GM18873 (cell line): Measurements from ENCODE around the gene GOLT1B.
"Not testable (repeated sequence)": the region's sequence is repeated elsewhere in the genome, so short reads cannot be mapped to it uniquely, and the experiment has no call there.

Experiments
- ATAC-seq: cut with Tn5 transposase; IDR thresholded peaks from one replicate; pipeline ENCODE4 v1.9.1; 2021; ENCODE audit warnings: mild to moderate bottlenecking, moderate library complexity, moderate number of reproducible peaks; ENCODE audit not compliant: unreplicated experiment, low FRiP score

Gene GOLT1B, protein sequence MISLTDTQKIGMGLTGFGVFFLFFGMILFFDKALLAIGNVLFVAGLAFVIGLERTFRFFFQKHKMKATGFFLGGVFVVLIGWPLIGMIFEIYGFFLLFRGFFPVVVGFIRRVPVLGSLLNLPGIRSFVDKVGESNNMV

DNA sequence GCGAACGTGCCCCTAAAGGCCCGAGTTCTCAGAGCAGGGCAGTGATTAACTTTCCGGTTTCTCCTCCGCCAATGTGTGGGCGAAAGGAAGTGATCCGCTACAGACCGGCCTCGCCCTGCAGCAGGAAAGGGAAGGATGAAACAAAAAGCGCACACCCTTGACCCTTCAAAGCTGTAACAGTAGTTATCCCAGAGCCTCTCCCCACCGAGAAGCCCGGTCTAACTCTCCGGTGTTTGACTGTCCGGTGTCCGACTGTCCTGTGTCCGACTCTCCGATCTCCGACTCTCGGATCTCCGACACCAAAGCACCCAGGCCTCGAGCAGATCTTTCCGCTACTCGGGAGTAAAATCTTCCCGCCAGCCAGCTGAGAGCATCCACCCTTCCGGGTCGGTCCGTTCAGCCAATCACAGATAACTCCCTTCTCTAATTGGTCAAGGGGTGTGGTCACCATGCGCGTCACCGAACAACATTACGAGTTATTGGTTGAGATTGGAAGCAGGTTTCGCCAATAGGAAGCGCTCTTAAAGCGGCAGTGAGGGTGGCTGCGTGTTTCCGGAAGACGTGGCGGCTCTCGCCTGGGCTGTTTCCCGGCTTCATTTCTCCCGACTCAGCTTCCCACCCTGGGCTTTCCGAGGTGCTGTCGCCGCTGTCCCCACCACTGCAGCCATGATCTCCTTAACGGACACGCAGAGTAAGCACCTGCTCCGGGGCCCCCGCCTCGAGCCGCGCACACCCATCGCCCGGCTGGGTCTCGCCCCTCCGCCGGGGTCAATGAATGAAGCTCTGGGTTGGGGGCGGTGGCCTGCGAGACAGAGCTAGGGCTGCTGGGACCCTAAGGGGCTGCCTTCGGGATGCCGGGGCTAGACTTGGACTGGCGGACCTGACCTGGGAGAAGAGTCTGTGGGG is at the start of gene GOLT1B, which contains the start of gene RECQL:
GOLT1B (plus strand) TSS at position 532 of the 906 bp plus-strand sequence; CDS start at position 667, 135 bp downstream.
RECQL (minus strand) TSS at position 378 of the 906 bp plus-strand sequence. CDS start 2,065 bp downstream, outside the sequence.
- peak; percentile 100 for ATAC-seq

DNA sequence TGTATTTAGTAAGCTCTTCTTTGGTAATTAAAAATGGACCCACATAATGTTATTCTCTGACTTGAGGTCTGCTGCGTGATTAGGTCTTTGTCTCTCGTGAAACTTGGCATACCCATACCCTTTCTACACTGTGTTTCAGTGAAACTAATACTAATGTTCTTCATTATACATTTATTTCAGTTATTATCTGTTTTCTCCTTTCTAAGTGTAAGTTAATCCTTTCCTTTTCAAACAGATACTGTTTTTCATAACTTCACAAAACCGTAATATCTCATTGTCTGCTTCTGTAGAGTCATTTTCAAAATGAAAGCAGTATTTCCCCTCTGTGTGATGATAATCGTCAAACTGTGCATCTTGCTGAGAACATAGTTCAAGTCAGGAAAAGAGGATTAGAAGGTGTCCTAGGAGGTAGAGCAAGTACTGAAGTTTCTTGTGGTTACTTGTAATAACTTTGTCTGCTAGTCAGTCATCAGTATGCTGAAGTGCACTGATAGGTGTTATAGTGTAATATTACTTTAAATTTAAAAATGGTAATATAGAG is 48.2 kb upstream of the GOLT1B start:
- peak; percentile 84 for ATAC-seq

GRCh38 chr12:21456291-21456780 is 45.3 kb upstream of the GOLT1B start:
- no peak for ATAC-seq

- ATAC-seq: no peak
These were observed 42.1 kb upstream of the GOLT1B start for GRCh38 chr12:21459474-21459873.

DNA sequence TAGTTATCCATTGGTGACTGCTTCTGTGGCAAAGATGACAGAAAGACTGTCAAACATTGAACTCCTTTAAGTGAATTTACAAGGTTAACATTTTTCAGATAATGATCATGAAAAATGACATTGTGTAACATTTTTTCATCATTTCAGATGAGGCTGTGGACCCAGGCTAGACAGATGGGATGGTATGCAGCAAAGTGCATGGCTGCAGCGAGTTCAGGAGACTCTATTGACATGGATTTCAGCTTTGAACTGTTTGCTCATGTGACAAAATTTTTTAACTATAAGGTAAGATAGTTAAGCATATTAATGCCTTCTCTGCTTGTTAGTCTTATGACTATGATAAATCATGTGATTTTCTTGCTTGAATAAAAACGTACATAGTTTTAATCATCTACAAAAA is 34.3 kb upstream of the GOLT1B start:
- not testable (repeated sequence) for ATAC-seq

DNA sequence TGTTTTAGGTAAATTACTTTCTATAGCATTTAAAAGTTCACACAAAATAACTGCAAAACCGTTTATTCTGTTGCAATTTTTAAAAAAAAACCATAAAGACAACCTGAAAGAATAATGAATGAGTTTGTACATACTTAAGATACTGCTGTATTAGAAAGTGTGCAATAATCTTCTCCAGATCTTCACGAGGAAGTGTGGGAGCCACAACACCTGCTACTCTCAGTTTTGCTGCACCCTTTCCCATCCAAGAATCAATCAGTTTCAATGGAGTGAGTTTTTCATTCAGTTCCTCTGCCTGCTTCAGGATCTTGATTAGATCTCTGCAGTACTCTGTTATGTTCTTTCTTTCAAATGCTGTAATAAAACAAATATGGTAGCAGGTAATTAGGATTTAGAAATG is 30.3 kb upstream of the GOLT1B start:
- ATAC-seq: no peak

- no peak for ATAC-seq
These were observed 29.3 kb upstream of the GOLT1B start for GRCh38 chr12:21472197-21472823.

DNA sequence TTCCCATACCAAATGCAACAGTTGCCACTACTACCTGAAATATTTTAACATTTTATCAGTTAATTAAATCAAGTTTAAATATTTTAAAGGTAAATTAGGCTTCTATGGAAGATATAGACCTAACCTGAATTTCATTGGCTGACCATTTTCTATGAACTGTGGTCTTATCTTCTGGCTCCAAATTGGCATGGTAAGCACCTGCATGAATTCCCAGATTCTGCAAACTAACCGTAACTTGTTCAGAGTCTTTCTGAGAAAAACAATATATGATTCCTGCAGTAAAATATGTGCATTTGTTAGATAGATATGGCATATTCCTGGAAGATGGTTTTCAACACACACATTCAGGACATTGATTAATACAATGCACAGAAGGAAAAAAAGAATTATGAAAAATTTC is 26.0 kb upstream of the GOLT1B start:
- ATAC-seq: no peak

GRCh38 chr12:21476949-21477348 is 24.6 kb upstream of the GOLT1B start:
- no peak for ATAC-seq

DNA sequence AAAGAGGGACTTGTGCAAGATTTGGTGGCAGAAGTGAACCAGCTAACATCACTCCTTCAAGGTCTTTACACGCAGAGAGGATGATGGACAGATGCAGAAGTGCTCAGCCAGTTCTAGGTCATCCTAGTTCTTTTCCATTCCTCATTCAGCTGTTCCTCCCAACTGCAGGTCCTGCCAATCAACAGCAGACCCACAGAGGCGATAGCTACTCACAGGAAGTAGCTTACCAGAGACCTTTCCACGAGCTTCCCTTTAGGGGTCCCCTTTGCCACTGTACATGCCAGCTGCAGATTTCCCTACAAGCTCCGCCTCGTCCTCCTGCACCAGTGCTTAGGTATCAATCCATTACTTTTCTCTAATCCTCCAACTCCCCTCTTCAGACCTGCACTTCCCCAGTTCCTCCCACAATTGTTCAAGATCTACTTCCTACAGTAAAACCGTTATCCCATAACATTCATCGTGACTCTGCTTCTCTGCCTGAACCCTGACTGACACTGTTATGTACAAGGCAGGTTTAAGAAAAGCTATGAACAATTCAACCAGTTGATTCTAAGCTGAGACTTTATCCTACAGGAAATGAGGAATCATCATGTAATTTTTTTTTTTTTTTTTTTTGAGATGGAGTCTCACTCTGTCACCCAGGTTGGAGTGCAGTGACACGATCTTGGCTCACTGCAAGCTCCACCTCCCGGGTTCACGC is 22.7 kb upstream of the GOLT1B start:
- ATAC-seq: no peak

DNA sequence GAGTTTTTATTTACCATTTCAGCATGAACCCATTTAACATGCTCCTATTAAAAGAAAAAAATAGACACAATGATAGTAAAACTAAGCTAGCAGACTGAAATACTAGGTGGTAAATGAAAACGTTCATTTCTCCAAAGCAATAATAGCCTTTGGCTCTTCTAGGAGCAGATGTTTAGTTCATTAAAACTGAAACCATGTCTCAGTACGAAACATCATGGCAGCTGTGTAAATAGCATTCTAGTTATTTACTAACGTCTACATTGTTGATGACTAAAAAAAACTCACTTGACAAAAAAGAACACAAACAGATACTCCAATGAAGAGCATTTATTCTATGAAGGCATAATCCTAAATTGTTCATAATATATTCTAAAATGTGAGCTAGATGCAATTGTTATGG is 18.1 kb upstream of the GOLT1B start:
- ATAC-seq: no peak

DNA sequence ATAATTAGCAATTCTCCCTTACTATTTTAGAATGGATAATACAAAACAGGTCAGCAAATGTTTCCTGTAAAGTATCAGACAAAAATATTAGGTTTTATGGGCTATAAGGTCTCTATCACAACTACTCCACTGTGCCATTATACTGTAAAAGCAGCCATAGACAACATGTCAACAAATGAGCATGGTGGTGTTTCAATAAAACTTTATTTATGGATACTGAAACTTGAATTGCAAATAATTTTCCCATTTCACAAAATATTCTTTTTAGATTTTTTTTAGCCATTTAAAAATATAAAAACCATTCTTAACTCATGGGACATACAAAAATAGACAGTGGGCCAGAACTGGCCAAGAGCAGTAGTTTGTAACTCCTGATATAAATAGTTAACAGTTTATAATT is 15.6 kb upstream of the GOLT1B start:
- ATAC-seq: no peak

- no peak for ATAC-seq
These were observed 1.8 kb upstream of the GOLT1B start for GRCh38 chr12:21499765-21500164.

DNA sequence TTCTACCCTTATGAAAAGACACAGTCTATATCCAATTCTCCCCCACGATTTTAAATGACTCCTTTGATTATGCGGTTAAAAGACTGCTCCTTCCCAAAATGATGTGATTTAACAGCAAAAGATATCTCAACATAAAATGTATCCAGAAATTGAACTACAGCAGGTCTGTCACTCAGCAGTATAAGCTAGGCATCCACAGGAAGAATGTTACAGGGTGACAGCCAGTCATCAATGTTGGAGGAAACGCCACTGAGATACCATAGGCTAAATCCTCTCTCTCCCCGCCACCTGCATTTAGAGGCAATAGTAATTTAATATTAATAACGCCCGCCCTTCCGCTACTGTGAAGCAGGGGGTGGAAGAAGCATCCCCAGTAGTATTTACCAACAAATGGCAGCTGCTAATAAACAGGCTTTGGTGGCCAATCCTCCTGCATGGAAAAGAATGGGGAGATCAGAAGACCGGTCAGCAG is 767 bp upstream of the GOLT1B start:
- ATAC-seq: no peak

DNA sequence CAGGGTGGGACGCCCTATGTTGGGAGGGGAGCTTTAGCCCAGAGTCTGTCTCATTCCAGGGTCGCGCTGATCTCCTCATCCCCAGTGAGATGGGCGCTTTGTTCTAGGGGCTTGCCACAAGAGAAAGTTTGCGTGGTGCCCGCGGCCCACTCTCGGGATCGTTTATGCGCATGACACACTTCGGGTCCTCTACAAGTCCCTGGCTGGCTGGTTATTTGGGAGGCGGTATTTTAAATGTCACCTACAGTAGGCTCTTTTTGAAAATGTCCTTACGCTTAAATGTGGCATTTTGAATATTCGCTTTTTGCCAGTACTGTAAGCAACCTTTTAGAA is 541 bp downstream of the GOLT1B start:
- no peak for ATAC-seq

DNA sequence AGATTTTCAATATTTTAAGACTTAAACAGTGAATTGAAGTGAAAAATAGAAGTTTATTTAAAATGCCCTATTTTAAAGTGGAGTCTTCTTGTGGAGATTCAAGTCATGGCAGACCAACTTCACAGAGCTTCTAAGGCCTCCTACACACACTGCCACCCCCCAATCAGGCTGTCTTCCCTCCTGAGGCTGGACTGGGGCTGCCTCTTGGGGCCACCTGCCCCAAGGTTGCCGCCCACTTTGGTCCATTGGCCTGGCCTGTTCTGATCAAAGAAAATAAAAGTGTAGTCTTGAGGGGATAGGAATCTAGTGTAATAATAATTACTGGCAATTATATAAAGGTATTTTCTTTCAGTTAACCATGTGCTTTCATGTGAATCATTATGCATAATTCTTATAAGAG is 1.3 kb downstream of the GOLT1B start:
- no peak for ATAC-seq

DNA sequence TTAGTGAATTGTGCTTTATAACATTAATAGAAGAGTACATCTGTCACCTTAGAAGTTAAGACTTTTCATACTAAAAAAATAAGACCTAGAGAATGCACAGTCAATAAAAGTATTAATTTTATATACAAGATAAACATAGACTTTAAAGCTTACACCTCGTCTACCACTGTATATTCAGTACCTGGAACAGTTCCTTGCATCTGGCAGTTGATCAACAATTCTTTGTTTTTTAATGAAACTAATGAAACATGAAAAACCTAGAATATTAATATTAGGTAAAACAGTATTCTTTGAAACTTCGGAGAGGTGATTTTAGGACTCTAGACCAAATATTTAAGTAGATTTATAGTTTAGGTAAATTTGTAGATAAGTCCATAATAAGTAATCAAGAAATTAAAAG is 4.3 kb downstream of the GOLT1B start:
- ATAC-seq: no peak

DNA sequence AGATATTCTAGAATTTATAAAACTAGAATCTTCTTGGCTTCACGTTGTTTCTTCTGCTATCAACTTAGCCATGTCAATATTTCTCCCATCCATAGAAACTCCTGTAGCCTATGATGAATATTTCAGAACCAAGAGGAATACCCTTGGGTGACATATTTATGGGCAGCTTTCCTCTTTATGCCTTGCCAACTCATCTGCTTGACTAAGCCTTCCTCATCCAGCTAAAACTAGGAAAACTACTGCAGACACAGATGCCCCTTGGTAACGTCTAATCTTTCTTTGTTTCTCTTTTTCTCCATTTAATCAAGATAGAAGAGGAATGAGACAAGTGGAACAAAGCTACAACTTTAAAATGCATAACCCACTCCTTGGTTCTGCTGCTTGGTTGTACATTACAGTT is 6.3 kb downstream of the GOLT1B start:
- ATAC-seq: no peak

GRCh38 chr12:21509768-21510167 is 8.2 kb downstream of the GOLT1B start:
- peak; percentile 92 for ATAC-seq

- no peak for ATAC-seq
These were observed 14.7 kb downstream of the GOLT1B start for GRCh38 chr12:21516281-21516680.
